Measurements from ENCODE around the gene SLC38A7.
"Not testable (repeated sequence)": the region's sequence is repeated elsewhere in the genome, so short reads cannot be mapped to it uniquely, and the experiment has no call there.

Gene SLC38A7

DNA sequence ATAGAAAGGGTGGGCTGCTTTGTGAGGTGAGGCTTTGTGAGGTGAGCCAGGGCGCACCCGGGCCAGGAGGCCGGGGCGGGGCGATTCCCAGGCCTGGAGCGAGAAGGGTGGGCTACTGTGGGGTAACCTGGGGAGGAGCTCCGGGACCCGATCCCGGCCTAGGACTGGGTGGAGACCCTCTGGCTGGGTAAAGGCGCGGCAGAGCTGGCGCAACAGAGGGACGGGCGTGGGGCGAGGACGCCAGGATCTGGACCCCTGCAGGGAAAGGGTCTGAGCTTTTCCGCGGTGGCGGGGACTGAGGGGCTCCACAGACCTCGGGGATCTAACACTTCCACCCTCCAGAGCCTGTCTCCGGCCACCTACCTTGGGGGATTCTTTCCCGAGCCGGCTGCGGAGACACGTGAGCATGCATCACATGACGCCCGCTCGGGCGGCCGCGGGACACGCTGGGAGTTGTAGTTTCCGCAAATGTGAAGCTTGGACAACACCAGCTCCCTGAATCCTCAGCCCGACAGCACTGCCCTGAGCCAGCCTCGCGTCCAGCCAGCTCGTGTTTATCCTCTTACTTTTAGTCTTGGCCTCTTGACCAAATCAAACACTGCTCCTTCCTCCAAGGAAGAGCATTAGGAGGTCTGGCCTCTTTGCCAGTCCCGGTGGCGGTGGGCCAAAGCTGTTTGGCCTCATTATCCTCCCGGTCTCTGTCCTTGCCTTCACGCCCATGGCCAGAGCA is at the start of gene SLC38A7:
Gene SLC38A7 (minus strand): TSS at position 417 of the 730 bp plus-strand sequence. CDS start 4,644 bp downstream, outside the sequence.
- peak; percentile 60 to 69 for DNase-seq

- DNase-seq: peak; percentile 73 to 79
Observed at GRCh38 chr16:58733671-58734458, 49.3 kb upstream of the SLC38A7 start, which contains the start of gene GOT2. GOT2 (minus strand) TSS chr16:58734316; CDS start chr16:58734228, 88 bp downstream.

- DNase-seq: no peak
Observed at GRCh38 chr16:58733248-58733670, 48.7 kb upstream of the SLC38A7 start.

DNA sequence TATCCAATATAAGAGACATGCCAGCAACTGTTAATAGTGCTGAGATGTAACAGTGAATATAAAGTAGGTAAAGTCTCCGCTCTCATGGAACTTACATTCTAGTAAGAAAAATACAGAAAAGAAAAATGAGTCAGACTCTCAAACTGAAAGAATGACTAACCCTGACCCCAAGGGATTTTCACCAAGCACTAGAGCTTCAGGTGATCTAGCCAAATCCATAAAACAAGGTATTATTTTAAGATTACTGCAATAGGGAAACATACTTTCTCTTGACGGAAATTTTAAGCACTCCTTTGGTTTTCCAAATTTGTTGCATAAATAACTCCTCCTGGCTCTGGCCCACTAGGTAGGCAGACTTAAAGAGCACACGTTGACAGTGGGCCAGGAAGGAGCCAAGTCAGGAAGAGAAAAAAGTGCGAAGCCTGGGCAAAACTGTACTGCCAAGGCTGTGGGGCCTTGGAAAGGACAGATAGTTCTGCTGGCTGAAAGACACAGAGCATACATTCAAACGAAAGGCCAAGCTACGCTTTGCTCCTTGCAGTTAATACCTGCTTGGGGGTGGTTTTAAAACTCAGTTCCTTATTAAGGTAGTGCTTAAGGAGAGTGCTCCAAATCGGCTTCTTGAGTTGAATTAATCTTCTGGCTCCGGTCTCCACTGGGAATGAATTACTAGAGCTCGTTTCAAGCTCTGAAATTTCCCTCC is 48.1 kb upstream of the SLC38A7 start:
- DNase-seq: no peak

- no peak for DNase-seq
Observed at GRCh38 chr16:58730724-58731370, 46.3 kb upstream of the SLC38A7 start.

- no peak for DNase-seq
Observed at GRCh38 chr16:58727796-58728568, 43.4 kb upstream of the SLC38A7 start.

DNA sequence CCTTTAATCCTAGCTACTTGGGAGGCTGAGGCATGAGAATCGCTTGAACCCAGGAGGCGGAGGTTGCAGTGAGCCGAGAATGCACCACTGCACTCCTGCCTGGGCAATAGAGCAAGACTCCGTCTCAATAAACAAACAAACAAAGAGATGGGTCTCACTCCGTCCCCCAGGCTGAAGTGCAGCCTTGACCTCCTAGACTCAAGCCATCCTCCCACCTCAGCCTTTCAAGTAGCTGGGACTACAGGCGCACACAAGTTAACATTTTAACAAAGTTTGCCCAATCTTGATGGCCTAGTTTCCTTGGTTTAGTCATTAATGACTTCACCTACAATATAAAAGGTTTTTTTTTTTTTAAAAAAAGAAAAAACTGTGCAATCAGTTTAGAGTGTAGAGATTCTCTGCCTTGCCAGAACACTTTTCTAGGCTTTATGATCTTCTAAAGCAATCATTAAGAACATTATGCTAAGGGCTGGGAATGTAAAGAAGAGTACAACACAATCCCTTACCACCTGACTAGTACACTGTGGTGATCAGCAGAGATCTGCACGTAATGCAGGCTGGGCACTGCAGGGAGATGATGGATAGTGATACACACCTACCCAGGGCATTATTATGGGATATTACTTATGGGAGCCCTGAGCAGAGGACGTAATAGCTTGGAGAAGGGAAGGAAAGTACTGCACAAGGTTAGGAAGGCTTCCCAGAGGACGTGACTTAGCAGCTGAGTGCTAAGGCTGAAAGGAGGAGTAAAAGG is 42.6 kb upstream of the SLC38A7 start:
- DNase-seq: no peak

DNA sequence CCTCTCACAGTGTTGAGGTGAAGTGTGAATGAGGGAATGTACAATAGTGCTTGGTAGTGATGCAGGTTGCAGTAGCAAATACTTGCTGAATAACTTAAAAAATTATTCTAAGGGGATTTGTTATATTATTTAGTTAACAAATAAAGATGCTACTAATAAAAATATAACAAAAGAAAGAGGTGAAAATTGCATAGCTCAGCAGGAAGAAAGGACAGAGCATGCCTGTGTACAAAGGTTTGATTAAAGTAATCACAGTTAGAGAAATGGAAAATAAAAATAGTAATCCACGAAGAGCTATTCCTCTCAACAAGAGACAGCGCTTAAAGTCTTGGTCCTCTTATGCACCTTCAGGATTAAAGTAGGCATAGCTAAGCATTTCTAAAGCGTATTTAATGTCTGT is 38.5 kb upstream of the SLC38A7 start:
- DNase-seq: no peak

DNA sequence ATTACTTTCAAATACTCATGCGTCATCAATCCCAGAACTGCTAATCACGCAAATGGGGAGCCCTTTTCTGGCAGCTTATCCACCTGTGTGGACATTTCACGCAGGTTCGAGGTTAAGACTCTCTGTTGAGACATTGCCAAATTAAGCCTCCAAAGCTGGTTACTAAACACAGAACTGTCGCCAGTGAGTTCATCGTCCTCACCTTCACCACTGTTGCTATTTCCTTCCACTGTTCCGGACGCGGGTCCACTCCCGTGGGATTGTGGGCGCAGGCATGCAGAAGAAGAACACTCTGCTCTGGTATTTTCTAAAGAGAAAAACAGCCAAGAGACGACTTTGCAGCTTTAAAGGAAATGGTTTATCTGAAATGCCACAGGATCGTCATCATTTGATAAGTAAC is 33.4 kb upstream of the SLC38A7 start:
- no peak for DNase-seq

DNA sequence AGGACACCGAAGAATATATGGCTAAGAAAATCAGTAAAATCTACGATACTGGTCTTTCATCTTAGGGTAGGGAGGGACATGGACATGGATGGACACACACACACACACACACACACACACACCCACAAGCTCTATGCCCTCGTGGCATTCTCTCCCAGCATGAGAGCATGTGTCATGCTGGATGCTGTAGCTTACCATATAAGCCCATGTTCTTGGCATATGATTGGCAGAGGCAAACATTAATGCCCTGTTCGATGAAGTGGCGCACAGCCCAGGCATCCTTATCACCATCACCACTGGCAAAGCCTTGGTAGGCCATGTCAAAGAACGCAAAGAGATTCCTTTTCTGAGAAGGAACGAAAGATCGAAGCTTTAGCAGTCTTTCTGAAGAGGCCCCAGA is 31.9 kb upstream of the SLC38A7 start:
- no peak for DNase-seq

GRCh38 chr16:58713742-58714141 is 29.2 kb upstream of the SLC38A7 start:
- no peak for DNase-seq

- no peak for DNase-seq
Observed at GRCh38 chr16:58709333-58709732, 24.8 kb upstream of the SLC38A7 start.

DNA sequence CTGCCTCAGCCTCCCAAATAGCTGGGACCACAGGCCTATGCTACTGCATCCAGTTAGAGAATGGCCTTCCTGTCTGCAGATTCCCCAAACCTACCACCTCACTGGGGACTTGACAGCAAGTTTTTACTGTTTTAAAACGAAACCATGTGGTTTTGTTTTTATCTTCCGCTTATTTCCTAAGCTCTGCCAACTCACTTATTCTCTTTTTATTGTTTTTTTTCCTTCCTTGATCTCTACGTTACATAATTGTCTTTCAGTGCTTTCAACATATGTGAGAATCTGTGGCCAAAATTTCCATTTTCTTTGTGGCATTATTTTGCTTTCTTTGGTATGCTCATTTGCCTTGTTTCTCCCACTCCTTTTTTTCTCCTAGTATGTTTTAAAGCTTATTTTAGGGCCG is 14.6 kb upstream of the SLC38A7 start:
- no peak for DNase-seq

GRCh38 chr16:58695368-58695767 is 10.8 kb upstream of the SLC38A7 start:
- DNase-seq: no peak

- DNase-seq: no peak
Observed at GRCh38 chr16:58692450-58692849, 7.9 kb upstream of the SLC38A7 start.

DNA sequence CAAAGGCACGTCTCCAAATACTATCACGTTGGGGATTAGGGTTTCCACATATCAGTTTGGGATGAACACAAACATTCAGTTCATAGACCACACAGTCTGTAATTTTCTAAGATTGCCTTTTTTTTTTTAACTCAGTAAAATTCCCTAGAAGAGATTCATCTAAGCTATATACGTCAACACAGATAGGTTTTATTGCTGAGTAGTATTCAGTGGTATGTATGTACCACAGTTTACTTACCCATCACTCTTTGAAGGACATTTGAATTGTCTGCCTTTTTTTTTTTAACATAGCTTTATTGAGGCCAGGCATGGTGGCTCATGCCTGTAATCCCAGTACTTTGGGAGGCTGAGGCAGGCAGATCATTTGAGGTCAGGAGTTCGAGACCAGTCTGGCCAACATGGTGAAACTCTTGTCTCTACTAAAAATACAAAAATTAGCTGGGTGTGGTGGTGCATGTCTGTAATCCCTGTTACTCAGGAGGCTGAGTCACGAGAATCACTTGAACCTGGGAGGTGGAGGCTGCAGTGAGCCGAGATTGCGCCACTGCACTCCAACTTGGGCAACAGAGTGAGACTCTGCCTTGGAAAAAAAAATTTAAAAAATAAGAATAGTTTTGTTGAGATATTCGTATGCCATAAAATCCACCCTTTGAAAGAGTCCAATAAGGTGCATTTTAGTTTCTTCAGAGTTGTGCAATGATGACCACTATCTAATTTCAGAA is 2.6 kb upstream of the SLC38A7 start:
- DNase-seq: not testable (repeated sequence)

DNA sequence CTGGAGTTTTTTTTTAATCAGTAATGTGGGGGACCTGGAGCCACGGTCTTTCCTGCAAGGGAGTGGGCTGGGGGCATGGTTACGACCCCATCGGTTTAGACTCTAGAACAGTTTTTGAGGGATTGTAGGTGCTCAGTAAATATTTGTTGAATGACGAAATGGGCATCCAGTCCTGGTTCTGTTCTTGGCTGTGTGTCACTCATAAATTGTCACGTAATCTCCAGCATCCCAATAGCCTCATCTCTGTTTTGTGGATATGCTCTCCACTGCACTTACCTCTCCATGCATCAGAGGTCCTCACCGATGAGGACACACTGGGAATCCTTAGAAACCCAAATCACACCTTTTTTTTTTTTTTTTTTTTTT is 497 bp upstream of the SLC38A7 start:
- DNase-seq: no peak

DNA sequence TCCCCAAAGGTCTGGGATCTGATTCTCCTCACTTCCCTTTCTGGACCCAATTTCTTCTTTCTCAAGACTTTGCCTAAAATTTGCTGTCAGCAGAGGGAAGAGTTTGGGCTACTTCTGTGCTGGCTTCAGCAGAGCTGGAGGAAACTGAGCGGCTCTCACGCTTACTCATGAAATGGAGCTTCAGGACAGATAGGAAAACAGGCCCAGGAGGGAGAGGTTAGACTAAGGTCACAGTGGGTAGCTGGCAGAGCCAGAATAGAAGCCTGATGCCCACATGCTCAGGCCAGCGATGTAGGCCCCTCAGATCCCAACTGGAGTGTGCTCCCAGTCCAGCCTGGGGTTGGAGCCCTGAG is 593 bp downstream of the SLC38A7 start:
- DNase-seq: no peak

- no peak for DNase-seq
Observed at GRCh38 chr16:58679763-58680162, 4.8 kb downstream of the SLC38A7 start.

- no peak for DNase-seq
Observed at GRCh38 chr16:58678716-58679115, 5.9 kb downstream of the SLC38A7 start.

DNA sequence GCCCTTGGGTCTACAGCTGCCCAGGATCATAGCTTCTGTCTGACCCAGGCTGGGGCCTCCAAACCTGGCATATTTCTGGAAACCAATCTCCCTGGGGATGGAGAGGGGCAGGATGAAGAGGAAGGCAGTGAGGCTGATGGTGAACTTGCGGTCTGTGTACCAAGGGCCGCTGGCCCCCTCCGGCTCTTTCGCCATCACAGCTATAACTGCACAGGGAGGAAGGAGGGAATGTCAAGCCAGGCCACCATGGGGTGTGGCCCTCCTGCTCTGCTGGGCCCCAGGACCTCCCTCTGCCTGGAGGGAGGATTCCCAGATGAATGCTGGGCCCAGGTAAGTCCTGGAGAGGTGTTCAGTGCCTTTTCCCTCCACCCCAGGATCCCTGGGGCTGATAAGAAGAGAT is 6.3 kb downstream of the SLC38A7 start:
- no peak for DNase-seq
